PC-3 (cell line): ENCODE results near the gene THBS3. TPM values are rescaled to one million over a fixed set of nuclear protein-coding genes. Genes with fewer than 3 reads are reported as not detected.

Source experiments
- ATAC-seq: fragments of 200-7000 bp; cut with Tn5 transposase; 2 replicates; pipeline ENCODE4 v1.9.1; 2020; ENCODE audit warnings: mild to moderate bottlenecking, moderate library complexity
- BruUV-seq: library from RNA; stranded (reverse); fragments of 400-500 nt; replicated peaks from 2 replicates; lab custom pipeline; 2021; lab: Mats Ljungman, UMichigan
- CTCF ChIA-PET: fragments of 300-600 bp; sonication (Branson Sonifier 250); formaldehyde crosslinking; loops from one replicate; lab custom pipeline; 2022; ENCODE audit warnings: antibody characterized with exemption; lab: Charles Lee
- POLR2A ChIA-PET: fragments of 300-600 bp; sonication (Branson Sonifier 250); formaldehyde crosslinking; loops from one replicate; lab custom pipeline; 2022; ENCODE audit warnings: antibody characterized with exemption; ENCODE audit not compliant: unreplicated experiment; lab: Charles Lee
- DNase-seq: peaks from one replicate; pipeline ENCODE4 v3.0.0-alpha.2; 2015
- H2AFZ ChIP-seq: fragments of 300-600 bp; sonication (generic); 2 replicates; pipeline ENCODE4 v1.6.0; 2016; ENCODE audit warnings: antibody characterized with exemption, low read length
- H3F3A ChIP-seq: fragments of 300-600 bp; sonication (generic); one replicate; pipeline ENCODE4 v1.6.0; 2017; ENCODE audit warnings: antibody characterized with exemption, low read length, control low read depth, mild to moderate bottlenecking; ENCODE audit not compliant: unreplicated experiment
- H3K27ac ChIP-seq: fragments of 300-600 bp; sonication (generic); 2 replicates; pipeline ENCODE4 v1.5.1; 2016; ENCODE audit warnings: mild to moderate bottlenecking, low read length
- H3K27me3 ChIP-seq: fragments of 300-600 bp; sonication (generic); 2 replicates; pipeline ENCODE4 v1.6.1; 2016; ENCODE audit warnings: low read length, mixed read lengths
- H3K36me3 ChIP-seq: fragments of 300-600 bp; sonication (generic); 2 replicates; pipeline ENCODE4 v1.6.1; 2016; ENCODE audit warnings: low read depth, mixed run types, low read length, mixed read lengths
- H3K4me1 ChIP-seq: fragments of 300-600 bp; sonication (generic); 2 replicates; pipeline ENCODE4 v1.5.1; 2016; ENCODE audit warnings: low read length; ENCODE audit not compliant: insufficient read depth
- H3K4me2 ChIP-seq: fragments of 300-600 bp; sonication (generic); 2 replicates; pipeline ENCODE4 v1.6.0; 2016; ENCODE audit warnings: low read length
- H3K4me3 ChIP-seq: fragments of 300-600 bp; sonication (generic); 2 replicates; pipeline ENCODE4 v1.5.1; 2016; ENCODE audit warnings: mild to moderate bottlenecking, low read length, mixed read lengths
- H3K79me2 ChIP-seq: fragments of 300-600 bp; sonication (generic); 2 replicates; pipeline ENCODE4 v1.6.1; 2017; ENCODE audit warnings: low read length, mixed read lengths
- H3K9ac ChIP-seq: fragments of 300-600 bp; sonication (generic); 2 replicates; pipeline ENCODE4 v1.6.0; 2016; ENCODE audit warnings: mild to moderate bottlenecking, low read length
- H3K9me2 ChIP-seq: fragments of 300-600 bp; sonication (generic); replicated peaks from 2 replicates; pipeline ENCODE4 v1.6.1; 2016; ENCODE audit warnings: mixed run types, low read length, mixed read lengths
- H3K9me3 ChIP-seq: fragments of 300-600 bp; sonication (generic); 2 replicates; pipeline ENCODE4 v1.6.1; 2016; ENCODE audit warnings: low read length, mixed read lengths
- H4K20me1 ChIP-seq: fragments of 300-600 bp; sonication (generic); 2 replicates; pipeline ENCODE4 v1.6.1; 2016; ENCODE audit warnings: low read length, mixed read lengths
- CTCF ChIP-seq: fragments of 300-600 bp; sonication (generic); conservative IDR thresholded peaks from 2 replicates; pipeline ENCODE4 v1.5.1; 2017; ENCODE audit warnings: antibody characterized with exemption, low read depth, mild to moderate bottlenecking, low read length
- EZH2 ChIP-seq: fragments of 300-600 bp; sonication (generic); IDR thresholded peaks from one replicate; pipeline ENCODE4 v1.6.1; 2017; ENCODE audit warnings: antibody characterized with exemption, mild to moderate bottlenecking, low read length; ENCODE audit not compliant: unreplicated experiment
- EZH2phosphoT487 ChIP-seq: fragments of 300-600 bp; sonication (generic); IDR thresholded peaks from 2 replicates; pipeline ENCODE4 v1.6.1; 2018; ENCODE audit warnings: mild to moderate bottlenecking, antibody characterized with exemption, low read length, borderline replicate concordance
- intact Hi-C: fragments of 100-400 bp; cut with micrococcal nuclease; formaldehyde crosslinking; loops from 2 replicates; pipeline ENCODE4 v1.9.0; 2023
- total RNA-seq: library from RNA; depleted of rRNA; stranded (reverse); fragments of >200 nt; gene quantifications from 2 replicates; pipeline ENCODE4 v1.2.3, GENCODE V29; 2014

THBS3 gene
- total RNA-seq, 1 experiment from 2014 or later: 13.0 TPM

GRCh38 chr1:155174324-155175280 is 33.1 kb downstream of the THBS3 start:
- Histone ChIP-seq H3K4me3 (peak overlapping the region; percentile 83), H2AFZ (peak overlapping the region; percentile 97), H3K9me3 (no peaks in the 10 kb centered on the region), H3F3A (peaks cover 4% of the 10 kb centered on the region), H3K27ac (no peak overlapping the region), H4K20me1 (no peaks in the 10 kb centered on the region), H3K9ac (peak overlapping the region; percentile 93), H3K4me1 (peaks cover 29% of the 10 kb centered on the region), H3K27me3 (no peaks in the 10 kb centered on the region), H3K4me2 (peak overlapping the region; percentile 89), H3K9me2 (no peaks in the 10 kb centered on the region), H3K79me2 (peaks cover 20% of the 10 kb centered on the region), H3K36me3 (peaks cover 4% of the 10 kb centered on the region; the same call in 1 of the 2 replicates)
- POLR2A ChIA-PET: no interaction called here
- TF ChIP-seq EZH2phosphoT487: no peak
- TF ChIP-seq EZH2: no peak
- TF ChIP-seq CTCF: no peak
- DNase-seq: peak; percentile 22
- ATAC-seq: no peak
- intact Hi-C loops: loop anchor here (5.0 kb wide), 1 partner anchor 418 kb away; no protein-coding TSS in a partner anchor
- CTCF ChIA-PET: interaction anchor here (0.5 to 1.0 kb wide), 3 partner anchors 19 to 124 kb away, joined by 4 to 7 read pairs (median 5); partner anchors contain the start of gene ADAM15
- no TSS peak for BruUV-seq

GRCh38 chr1:155173478-155174323 is 34.0 kb downstream of the THBS3 start, which contains the start of gene TRIM46:
Gene TRIM46, plus strand, starts transcription at chr1:155173849. Its CDS starts 118 bp downstream, at chr1:155173967.
- Histone ChIP-seq H3K9ac (peak within 1 kb of the TSS; percentile 93), H3K9me3 (no peaks in the 10 kb centered on the region), H3F3A (peaks cover 4% of the 10 kb centered on the region), H3K27me3 (no peaks in the 10 kb centered on the region), H3K36me3 (peaks cover 8% of the 10 kb centered on the region; the same call in 1 of the 2 replicates), H3K79me2 (peaks cover 20% of the 10 kb centered on the region), H3K4me3 (peak within 1 kb of the TSS; percentile 83), H2AFZ (peak within 1 kb of the TSS; percentile 97), H3K4me2 (peak within 1 kb of the TSS; percentile 89), H4K20me1 (no peaks in the 10 kb centered on the region), H3K4me1 (peaks cover 29% of the 10 kb centered on the region), H3K9me2 (no peaks in the 10 kb centered on the region), H3K27ac (peak within 1 kb of the TSS; percentile 62)
- ATAC-seq (peak; percentile 25), DNase-seq (peak; percentile 54)
- CTCF ChIA-PET: interaction anchor here (0.5 to 1.9 kb wide), 15 partner anchors 18 to 1401 kb away, joined by 3 to 25 read pairs (median 6); partner anchors contain the start of genes ADAM15 and THBS3
- POLR2A ChIA-PET: interaction anchor here (0.6 to 1.2 kb wide), 3 partner anchors 20 to 39 kb away, joined by 4 to 8 read pairs (median 5); no protein-coding TSS in a partner anchor
- TF ChIP-seq EZH2phosphoT487 (no peak), CTCF (peak; percentile 41; the same call in 1 of the 2 replicates)
- intact Hi-C loops: no loop called here
- no TSS peak for BruUV-seq
